Cardiac muscle cell (in vitro differentiated cells and primary cell): ENCODE measurements around the gene ABCA8. TPM values are rescaled to one million over a fixed set of nuclear protein-coding genes. Genes with fewer than 3 reads are reported as not detected.

Experiments
- DNase-seq, 2 donors: peaks; one replicate each; pipeline versions ENCODE4 v3.0.0 to v3.0.0-alpha.2; 2010 to 2017; ENCODE audit warnings: low read depth in 1 of 2, low spot score in 1 of 2
- H3K27ac ChIP-seq: fragments of 200-600 bp; sonication (generic); 2 replicates; pipeline ENCODE4 v1.5.1; 2016
- H3K27me3 ChIP-seq: fragments of 200-600 bp; sonication (generic); 2 replicates; pipeline ENCODE4 v1.6.0; 2016; ENCODE audit warnings: control low read depth
- H3K36me3 ChIP-seq: fragments of 200-600 bp; sonication (generic); 2 replicates; pipeline ENCODE4 v1.5.1; 2016; ENCODE audit warnings: control low read depth
- H3K4me1 ChIP-seq: fragments of 200-600 bp; sonication (generic); 2 replicates; pipeline ENCODE4 v1.8.1; 2017; ENCODE audit warnings: low read depth, mild to moderate bottlenecking, mixed run types
- H3K4me3 ChIP-seq: fragments of 200-600 bp; sonication (generic); 2 replicates; pipeline ENCODE4 v1.5.1; 2016; ENCODE audit warnings: mild to moderate bottlenecking
- H3K9me3 ChIP-seq: fragments of 200-600 bp; sonication (generic); 2 replicates; pipeline ENCODE4 v1.5.1; 2017; ENCODE audit warnings: low read depth, mild to moderate bottlenecking, control low read depth
- CTCF ChIP-seq: IDR thresholded peaks from 2 replicates; pipeline ENCODE4 v1.5.1; 2012; ENCODE audit warnings: low read depth, mild to moderate bottlenecking, low read length
- polyA plus RNA-seq: library from polyadenylated mRNA; unstranded; fragments of >200 nt; fragmentation: Nextera tagmentation; extraction: Ambion mirVana; gene quantifications from 2 replicates; pipeline ENCODE4 v1.2.1, GENCODE V29; 2016
- total RNA-seq: library from RNA; depleted of rRNA; stranded (reverse); fragments of >200 nt; gene quantifications from 2 replicates; pipeline ENCODE4 v1.2.3, GENCODE V29; 2016

Gene ABCA8
- total and polyA plus RNA-seq, 2 experiments from 2014 or later, result 10.1 to 10.8 TPM

- Histone ChIP-seq H3K9me3 (no peaks in the 10 kb centered on the region), H3K36me3 (no peaks in the 10 kb centered on the region), H3K4me3 (no peak overlapping the region), H3K27ac (no peak overlapping the region), H3K27me3 (no peaks in the 10 kb centered on the region), H3K4me1 (peaks cover 3% of the 10 kb centered on the region)
- TF ChIP-seq CTCF, result no peak
- no peak for DNase-seq
These were observed 93.6 kb downstream of the ABCA8 start for GRCh38 chr17:68861602-68862001.

- Histone ChIP-seq H3K9me3 (no peaks in the 10 kb centered on the region), H3K27ac (no peak overlapping the region), H3K27me3 (no peaks in the 10 kb centered on the region), H3K4me1 (peaks cover 3% of the 10 kb centered on the region), H3K4me3 (no peak overlapping the region), H3K36me3 (no peaks in the 10 kb centered on the region)
- TF ChIP-seq CTCF, result no peak
- DNase-seq, result no peak
These were observed 94.3 kb downstream of the ABCA8 start for GRCh38 chr17:68860941-68861340.

DNA sequence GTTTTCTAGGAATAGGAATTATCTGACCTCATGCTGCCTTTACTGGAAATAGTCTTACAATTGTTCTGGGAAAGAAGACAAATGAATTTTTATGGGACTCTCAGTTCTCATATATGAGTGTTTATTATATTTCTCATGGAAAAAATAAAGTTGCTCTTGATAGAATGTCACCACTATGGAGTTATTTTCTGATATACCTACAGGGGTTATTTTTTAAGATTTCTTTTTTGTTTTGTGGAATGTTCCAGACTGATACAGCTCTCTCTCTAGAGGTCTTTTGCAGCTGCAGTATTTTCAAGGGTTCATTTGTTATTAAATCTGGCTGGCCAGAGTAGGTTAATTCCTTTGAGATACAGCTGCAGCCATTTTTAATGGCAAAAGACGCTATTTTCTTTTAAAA, 100.7 kb downstream of the ABCA8 start:
- Histone ChIP-seq H3K4me1 (no peaks in the 10 kb centered on the region), H3K27me3 (no peaks in the 10 kb centered on the region), H3K9me3 (no peaks in the 10 kb centered on the region), H3K4me3 (no peak overlapping the region), H3K27ac (no peak overlapping the region), H3K36me3 (no peaks in the 10 kb centered on the region)
- DNase-seq, result no peak
- TF ChIP-seq CTCF, result no peak

GRCh38 chr17:68853439-68853838, 101.8 kb downstream of the ABCA8 start:
- Histone ChIP-seq H3K4me3 (no peak overlapping the region), H3K27ac (no peak overlapping the region), H3K4me1 (no peaks in the 10 kb centered on the region), H3K36me3 (no peaks in the 10 kb centered on the region), H3K9me3 (no peaks in the 10 kb centered on the region), H3K27me3 (no peaks in the 10 kb centered on the region)
- no peak for TF ChIP-seq CTCF
- no peak for DNase-seq

DNA sequence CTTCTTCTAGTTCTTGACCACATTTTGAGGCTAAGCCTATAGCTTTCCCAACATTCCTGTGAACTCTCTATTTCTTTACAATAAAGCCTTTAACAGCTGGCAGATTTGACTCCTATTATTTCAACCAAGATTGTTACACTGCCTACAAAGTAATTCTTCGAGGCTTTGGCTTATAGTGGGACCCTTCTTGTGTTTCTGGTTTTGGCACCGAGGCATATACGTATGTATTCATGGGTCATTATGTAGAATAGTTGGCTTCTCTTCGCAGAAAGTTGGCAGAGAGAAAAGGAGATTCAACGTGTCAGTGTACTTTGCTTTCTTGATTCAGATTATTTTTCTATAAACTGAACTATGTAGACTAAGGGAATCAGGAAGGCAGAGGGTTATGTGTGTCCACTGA, 102.2 kb downstream of the ABCA8 start:
- no peaks in the 10 kb centered on the region for H3K4me1 ChIP-seq
- H3K9me3 ChIP-seq, result no peaks in the 10 kb centered on the region
- no peaks in the 10 kb centered on the region for H3K36me3 ChIP-seq
- H3K4me3 ChIP-seq, result no peak overlapping the region
- H3K27me3 ChIP-seq, result no peaks in the 10 kb centered on the region
- no peak overlapping the region for H3K27ac ChIP-seq
- DNase-seq, result no peak
- no peak for TF ChIP-seq CTCF

- no peak for TF ChIP-seq CTCF
- no peaks in the 10 kb centered on the region for H3K36me3 ChIP-seq
These were observed 103.3 kb downstream of the ABCA8 start for GRCh38 chr17:68851890-68852289.

More at GRCh38 chr17:68851890-68852289, 103.3 kb downstream of the ABCA8 start:
- Histone ChIP-seq H3K9me3 (no peaks in the 10 kb centered on the region), H3K4me3 (no peak overlapping the region), H3K27me3 (no peaks in the 10 kb centered on the region), H3K4me1 (no peaks in the 10 kb centered on the region), H3K27ac (no peak overlapping the region)
- no peak for DNase-seq
